ENCODE results near the gene SAMD4B.
"Not testable (repeated sequence)": the region's sequence is repeated elsewhere in the genome, so short reads cannot be mapped to it uniquely, and the experiment has no call there.

The SAMD4B gene

GRCh38 chr19:39341719-39342604 is at the start of gene SAMD4B:
Gene SAMD4B (plus strand): TSS chr19:39342421. CDS start chr19:39356894, 14,473 bp downstream.
- peak; percentile 99 for DNase-seq

- no peak for DNase-seq
Measured at GRCh38 chr19:39293394-39293793, 48.8 kb upstream of the SAMD4B start.

GRCh38 chr19:39296055-39296645 is 46.1 kb upstream of the SAMD4B start, which contains the start of gene IFNL1:
Gene IFNL1 (plus strand): TSS chr19:39296407. CDS start chr19:39296422, 15 bp downstream.
- DNase-seq: no peak

- no peak for DNase-seq
Measured at GRCh38 chr19:39296906-39297305, 45.3 kb upstream of the SAMD4B start.

- peak; percentile 58 to 68 for DNase-seq
Measured at GRCh38 chr19:39297931-39298634, 44.1 kb upstream of the SAMD4B start.

GRCh38 chr19:39299404-39299803 is 42.8 kb upstream of the SAMD4B start:
- DNase-seq: peak in 1 of 2 donors; percentile 39

- DNase-seq: no peak
Measured at GRCh38 chr19:39299832-39300231, 42.4 kb upstream of the SAMD4B start.

- no peak for DNase-seq
Measured at GRCh38 chr19:39301021-39301420, 41.2 kb upstream of the SAMD4B start.

- no peak for DNase-seq
Measured at GRCh38 chr19:39301562-39301961, 40.7 kb upstream of the SAMD4B start.

- DNase-seq: no peak
Measured at GRCh38 chr19:39303373-39304184, 38.6 kb upstream of the SAMD4B start.

GRCh38 chr19:39304185-39304513 is 38.1 kb upstream of the SAMD4B start:
- no peak for DNase-seq

- no peak for DNase-seq
Measured at GRCh38 chr19:39304701-39305571, 37.3 kb upstream of the SAMD4B start.

GRCh38 chr19:39306075-39306474 is 36.1 kb upstream of the SAMD4B start:
- DNase-seq: no peak

- no peak for DNase-seq
Measured at GRCh38 chr19:39307046-39307821, 35.0 kb upstream of the SAMD4B start.

GRCh38 chr19:39307822-39308530 is 34.2 kb upstream of the SAMD4B start:
- no peak for DNase-seq

GRCh38 chr19:39308531-39309304 is 33.5 kb upstream of the SAMD4B start:
- no peak for DNase-seq

GRCh38 chr19:39309305-39309670 is 32.9 kb upstream of the SAMD4B start:
- not testable (repeated sequence) for DNase-seq

GRCh38 chr19:39310558-39311311 is 31.5 kb upstream of the SAMD4B start:
- no peak for DNase-seq
